Spleen (tissue), 7 donors: ENCODE data around the gene FUT6.

Experiments
- POLR2A ChIP-seq, 3 donors: fragments of 450-650 bp; IDR thresholded peaks; one replicate each; pipeline ENCODE4 v1.5.1; 2017; ENCODE audit warnings: antibody characterized with exemption in 3 of 3, mild to moderate bottlenecking in 1 of 3
- POLR2AphosphoS5 ChIP-seq, 3 donors: sonication (generic); formaldehyde crosslinking; IDR thresholded peaks; one replicate each; pipeline ENCODE4 v1.5.1; 2017; ENCODE audit warnings: antibody characterized with exemption in 3 of 3
- TF ChIP-seq, protein P1 (sequence below), 11 experiments: fragments of 200-600 bp in 7 of 11; fragments of 450-650 bp in 4 of 11; sonication (generic) in 4 of 11; IDR thresholded peaks in 8 of 11; conservative IDR thresholded peaks in 3 of 11; 1 replicate in 7 of 11; 2 replicates in 4 of 11; pipeline versions ENCODE4 v1.4.0 to v1.8.0; 2016 to 2021; ENCODE audit warnings: antibody characterized with exemption in 11 of 11, inconsistent platforms in 4 of 11, mild to moderate bottlenecking in 1 of 11
- donor health status: DM: no; HTN: no; CAD: no; lungs with moderate emphysema.
- donor health status: DM: no; HTN: no; CAD: no.
- donor health status: DM: no; HTN: no; CAD: no.

DNA sequence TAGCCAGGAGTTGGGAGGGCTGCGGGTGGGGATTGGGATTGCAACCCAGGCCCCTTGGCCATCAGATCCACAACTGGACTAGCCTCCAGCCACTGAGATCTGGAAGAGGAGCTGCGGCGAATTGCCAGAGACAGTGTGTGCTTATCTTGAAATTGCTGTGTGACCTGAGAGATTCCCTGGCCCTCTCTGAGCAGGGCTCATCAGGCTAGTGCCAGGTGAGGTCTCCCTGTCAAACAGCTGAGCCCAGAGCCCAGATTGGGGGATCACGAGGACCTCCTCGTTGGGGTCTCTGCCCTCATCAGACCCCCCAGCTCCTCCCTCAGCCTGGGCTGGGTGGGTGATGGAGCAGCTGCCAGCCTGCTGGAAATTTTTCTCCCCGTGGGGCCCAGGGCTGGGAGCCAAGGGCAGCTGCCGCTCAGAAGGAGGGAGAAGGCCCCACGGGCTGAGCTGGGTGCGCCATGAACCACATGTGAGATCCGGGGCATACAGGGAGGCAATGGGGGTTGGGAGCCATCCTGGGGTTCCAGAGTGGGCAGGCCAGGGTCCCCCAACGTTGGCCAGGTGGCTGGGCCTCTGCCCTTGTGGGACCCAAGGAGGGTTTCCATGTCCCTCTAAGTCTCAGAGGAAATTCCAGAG, 23.6 kb upstream of the FUT6 start:
- TF ChIP-seq, protein P1, sequence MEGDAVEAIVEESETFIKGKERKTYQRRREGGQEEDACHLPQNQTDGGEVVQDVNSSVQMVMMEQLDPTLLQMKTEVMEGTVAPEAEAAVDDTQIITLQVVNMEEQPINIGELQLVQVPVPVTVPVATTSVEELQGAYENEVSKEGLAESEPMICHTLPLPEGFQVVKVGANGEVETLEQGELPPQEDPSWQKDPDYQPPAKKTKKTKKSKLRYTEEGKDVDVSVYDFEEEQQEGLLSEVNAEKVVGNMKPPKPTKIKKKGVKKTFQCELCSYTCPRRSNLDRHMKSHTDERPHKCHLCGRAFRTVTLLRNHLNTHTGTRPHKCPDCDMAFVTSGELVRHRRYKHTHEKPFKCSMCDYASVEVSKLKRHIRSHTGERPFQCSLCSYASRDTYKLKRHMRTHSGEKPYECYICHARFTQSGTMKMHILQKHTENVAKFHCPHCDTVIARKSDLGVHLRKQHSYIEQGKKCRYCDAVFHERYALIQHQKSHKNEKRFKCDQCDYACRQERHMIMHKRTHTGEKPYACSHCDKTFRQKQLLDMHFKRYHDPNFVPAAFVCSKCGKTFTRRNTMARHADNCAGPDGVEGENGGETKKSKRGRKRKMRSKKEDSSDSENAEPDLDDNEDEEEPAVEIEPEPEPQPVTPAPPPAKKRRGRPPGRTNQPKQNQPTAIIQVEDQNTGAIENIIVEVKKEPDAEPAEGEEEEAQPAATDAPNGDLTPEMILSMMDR (IDR thresholded peaks at IDR 0.05 in 8 of 11, conservative IDR thresholded peaks at IDR 0.05 in 3 of 11): no peak
- TF ChIP-seq POLR2AphosphoS5 (IDR thresholded peaks at IDR 0.05): no peak
- TF ChIP-seq POLR2A (IDR thresholded peaks at IDR 0.05): no peak
